ENCODE measurements around the gene PRKAR1B.

PRKAR1B gene

DNA sequence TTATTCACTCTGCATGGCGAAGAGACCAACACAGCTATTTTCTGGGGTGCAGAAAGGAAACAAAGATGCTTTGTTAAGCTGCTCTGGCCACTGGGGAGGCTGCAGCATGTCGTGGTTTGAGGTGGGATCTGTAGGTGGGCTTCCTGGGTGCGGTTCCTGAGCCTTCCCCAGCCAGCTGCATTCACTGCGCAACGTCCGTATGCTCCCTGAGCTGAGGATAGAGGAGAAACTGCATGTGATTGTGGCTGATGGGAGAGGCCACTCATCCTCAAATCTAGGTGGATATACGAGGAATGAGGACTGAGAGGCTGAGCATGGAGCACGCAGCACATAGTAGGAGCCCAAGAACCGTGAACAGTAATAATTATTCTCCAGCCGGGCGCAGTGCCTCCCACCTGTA, 10.4 kb downstream of the PRKAR1B start:
- DNase-seq: no peak

DNA sequence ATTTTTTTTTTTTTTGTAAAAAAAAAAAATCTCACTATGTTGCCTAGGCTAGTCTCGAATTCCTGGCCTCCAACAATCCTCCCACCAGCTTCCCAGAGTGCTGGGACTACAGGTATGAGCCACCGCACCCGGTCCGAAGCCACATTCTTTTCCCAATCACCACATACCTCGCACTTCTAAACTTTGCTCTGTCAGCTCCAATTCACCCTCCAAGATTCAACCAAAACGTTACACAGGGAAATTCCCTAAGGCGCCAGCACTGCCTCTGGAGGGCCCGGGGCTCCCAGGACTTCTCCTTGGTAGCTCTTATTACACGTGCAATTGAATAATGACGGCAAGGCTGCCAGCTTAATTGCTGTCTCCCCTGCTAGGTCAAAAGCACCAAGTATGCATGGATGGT, 10.9 kb downstream of the PRKAR1B start:
- no peak for DNase-seq

DNA sequence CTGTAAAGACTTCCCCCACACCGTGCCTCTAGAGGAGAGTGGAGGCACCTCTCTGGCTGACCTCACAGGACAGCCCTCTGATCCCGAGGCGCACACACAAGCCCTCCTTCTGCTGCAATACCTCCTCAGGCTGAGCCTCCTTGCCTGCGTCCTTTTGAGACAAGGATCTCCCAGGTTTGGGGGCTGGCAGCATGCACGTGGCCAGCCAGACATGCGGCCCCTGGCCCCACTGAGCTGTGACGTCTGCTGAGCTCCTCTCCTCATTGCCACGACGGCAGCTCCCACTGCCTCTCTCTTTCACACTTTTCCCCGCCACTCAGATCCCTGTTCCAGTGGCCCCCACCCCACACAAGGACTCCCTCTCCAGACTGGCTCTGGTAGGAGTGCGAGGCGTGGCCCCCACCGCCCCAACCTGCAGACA, 12.8 kb downstream of the PRKAR1B start:
- DNase-seq: no peak

- no peak for DNase-seq
These were observed 13.4 kb downstream of the PRKAR1B start for GRCh38 chr7:713488-714230.

GRCh38 chr7:713139-713457, 14.0 kb downstream of the PRKAR1B start:
- DNase-seq: no peak

- DNase-seq: no peak
These were observed 14.5 kb downstream of the PRKAR1B start for GRCh38 chr7:712381-713138.

DNA sequence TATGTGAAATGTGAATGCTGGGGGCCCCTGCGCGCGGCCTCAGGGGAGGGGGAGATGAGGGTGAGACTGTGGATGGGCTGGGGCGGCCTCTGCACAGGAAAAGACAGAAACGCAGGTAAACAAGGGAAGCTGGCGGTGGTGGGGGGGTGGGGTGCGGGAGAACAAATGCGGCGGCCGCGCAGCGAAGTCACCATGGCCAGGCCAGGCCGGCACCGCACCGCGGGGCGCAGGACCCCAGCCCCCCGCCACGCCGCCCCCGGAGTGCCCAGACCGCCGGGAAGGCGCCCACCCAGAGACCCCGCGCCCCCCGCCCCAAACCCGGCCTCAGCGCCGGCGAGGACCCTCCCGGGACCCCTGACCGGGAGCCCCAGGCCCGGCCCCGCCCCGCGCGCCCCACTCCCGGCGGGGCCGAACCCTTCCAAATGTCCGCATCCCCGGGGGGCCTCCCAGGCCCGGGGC, 15.1 kb downstream of the PRKAR1B start:
- DNase-seq: no peak

- no peak for DNase-seq
These were observed 15.8 kb downstream of the PRKAR1B start for GRCh38 chr7:711093-711921.

- DNase-seq: no peak
These were observed 16.9 kb downstream of the PRKAR1B start for GRCh38 chr7:710161-710560.

DNA sequence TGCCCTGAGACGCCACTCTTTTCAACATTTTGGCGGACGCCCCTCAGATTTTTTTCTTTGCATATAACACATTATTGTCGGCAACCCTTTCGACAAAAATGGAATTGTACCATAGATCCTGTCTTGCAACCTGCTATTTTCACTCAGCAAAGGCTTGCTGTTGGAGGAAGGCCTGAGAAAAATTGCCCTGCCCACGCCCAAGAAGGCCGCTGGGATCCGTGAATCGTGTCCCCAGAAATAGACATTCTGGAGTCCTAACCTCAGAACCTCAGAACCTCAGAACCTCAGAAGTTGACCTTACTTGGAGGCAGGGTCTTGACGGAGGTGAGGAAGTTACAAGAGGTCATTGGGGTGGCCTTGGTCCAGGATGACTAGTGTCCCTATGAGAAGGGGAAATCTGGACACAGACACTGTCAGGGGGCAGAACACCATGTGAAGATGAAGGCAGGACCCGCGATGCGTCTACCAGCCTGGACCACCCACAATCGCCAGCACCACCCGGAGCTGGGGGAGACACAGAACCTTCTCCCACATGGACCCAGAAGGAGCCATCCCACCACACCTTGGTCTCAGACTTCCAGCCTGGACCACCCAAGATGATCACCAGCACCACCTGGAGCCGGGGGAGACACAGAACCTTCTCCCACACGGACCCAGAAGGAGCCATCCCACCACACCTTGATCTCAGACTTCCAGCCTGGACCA, 19.6 kb downstream of the PRKAR1B start:
- DNase-seq: no peak

DNA sequence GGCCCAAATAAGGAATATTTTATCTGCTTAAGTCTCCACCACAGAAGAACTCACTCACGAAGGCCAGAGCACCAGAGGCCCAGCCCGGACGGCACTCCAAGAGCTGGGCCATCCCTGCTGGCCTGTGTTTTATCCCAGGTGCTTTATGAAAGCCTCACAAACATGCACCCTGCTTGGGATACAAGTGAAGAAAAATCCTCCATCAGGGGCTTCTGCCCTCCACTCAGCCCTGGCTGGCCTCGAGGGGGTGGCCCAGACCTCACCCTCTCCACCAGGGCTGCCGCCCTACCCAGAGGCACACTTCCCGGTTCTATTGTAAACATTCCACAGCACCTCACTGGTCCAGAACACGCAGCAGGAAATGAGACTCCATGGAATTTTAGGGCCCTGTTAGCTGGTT, 20.4 kb downstream of the PRKAR1B start:
- DNase-seq: no peak

GRCh38 chr7:703049-703448, 24.0 kb downstream of the PRKAR1B start:
- DNase-seq: no peak

- no peak for DNase-seq
These were observed 25.9 kb downstream of the PRKAR1B start for GRCh38 chr7:701086-701671.

DNA sequence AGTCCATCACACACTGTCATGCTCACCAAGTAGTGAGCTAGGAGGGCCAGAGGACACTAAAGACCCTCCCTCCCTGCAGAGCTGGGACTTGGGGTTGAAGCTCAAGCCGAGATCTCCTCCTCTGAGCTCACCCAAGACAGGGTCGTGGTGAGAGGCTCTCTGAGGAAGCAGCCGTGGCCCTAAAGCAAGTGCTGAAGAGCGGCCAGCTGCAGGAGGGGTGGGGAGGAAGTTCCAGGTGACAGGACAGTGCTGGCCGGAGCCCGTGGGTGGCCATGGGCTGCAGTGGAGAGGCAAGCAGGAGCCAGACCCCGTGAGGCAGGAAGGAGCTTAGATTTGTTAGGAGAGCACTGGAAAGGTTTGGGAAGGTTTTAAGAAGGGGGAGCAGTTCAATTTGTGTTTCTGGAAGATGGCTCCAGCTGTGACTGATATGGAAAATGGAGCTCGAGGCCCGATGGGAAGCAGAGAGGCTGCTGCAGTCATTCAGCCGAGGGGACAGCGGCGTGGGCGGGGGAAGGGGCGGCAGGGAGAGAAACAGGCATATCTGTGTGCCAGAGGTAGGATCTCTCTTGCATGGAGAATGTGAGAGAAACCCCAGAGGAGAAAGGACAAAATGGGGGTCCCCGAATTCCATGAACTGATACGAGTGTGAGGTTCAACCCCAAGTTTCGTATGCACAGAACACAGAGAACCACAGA, 27.5 kb downstream of the PRKAR1B start:
- no peak for DNase-seq

- DNase-seq: no peak
These were observed 28.3 kb downstream of the PRKAR1B start for GRCh38 chr7:698515-699475.

DNA sequence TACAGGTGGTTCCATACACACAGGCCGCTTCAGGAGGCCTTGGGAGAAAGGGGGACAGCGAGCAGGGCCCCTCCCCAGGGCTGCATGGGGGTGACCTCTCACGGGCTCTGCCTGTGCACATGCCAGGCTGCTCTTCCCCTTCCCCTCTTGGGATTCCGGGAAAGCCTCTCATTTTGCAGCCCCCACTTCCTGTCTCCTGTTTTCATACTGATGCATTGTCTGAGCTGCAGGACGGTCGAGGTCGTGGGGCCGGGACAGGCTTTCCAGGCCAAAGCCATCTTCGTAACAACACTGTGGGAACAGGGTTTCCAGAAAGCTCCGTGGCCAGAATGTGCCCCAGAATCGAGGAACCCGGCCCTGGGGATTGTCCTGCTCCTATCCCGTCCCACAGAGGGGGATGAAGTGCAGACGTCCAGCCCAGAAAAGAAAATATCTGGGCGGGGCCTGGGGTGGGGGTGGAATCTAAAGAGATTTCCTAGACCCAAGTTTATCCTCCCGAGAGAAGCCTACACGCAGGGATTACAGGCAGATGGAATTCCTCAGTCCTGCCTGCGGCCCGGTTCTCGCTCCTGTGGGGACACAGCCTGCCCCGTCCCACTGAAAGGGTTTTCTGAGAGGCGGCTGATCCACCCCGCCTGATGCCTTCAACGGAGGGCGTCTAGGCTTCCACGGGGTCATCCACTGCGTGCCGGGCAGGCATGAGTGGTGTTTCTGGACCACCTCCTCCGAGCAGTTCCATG, 30.1 kb downstream of the PRKAR1B start:
- DNase-seq: no peak

- no peak for DNase-seq
These were observed 30.7 kb downstream of the PRKAR1B start for GRCh38 chr7:696426-696811.

GRCh38 chr7:693280-693679, 33.8 kb downstream of the PRKAR1B start:
- DNase-seq: no peak

- no peak for DNase-seq
These were observed 35.6 kb downstream of the PRKAR1B start for GRCh38 chr7:691361-692045.

Measured in activated CD4-positive, alpha-beta T cell treated with anti-CD3 and anti-CD28 coated beads, Interleukin-2, amount 50 U/mL, for 4 hours (primary cell).